Measurements from ENCODE around the gene CAST.

DNA sequence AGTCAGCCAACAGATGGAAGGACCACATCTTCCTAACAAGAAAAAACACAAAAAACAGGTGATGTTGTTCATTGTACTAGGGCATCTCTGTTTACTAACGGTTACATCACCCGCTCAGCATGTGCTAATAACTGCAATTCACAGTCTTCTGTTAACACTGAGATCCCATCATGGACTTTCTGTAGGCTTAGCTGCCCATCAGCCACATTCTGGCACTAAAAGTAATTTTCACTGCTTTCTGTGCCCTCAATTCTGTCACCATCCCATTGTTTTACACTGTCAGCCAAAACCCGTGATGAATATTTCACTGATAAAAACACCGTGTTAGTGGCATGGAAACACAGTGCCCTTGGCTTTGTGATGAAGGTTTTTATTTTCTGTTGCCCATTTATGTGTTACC, 64.6 kb downstream of the CAST start:
- TF ChIP-seq, protein P1, sequence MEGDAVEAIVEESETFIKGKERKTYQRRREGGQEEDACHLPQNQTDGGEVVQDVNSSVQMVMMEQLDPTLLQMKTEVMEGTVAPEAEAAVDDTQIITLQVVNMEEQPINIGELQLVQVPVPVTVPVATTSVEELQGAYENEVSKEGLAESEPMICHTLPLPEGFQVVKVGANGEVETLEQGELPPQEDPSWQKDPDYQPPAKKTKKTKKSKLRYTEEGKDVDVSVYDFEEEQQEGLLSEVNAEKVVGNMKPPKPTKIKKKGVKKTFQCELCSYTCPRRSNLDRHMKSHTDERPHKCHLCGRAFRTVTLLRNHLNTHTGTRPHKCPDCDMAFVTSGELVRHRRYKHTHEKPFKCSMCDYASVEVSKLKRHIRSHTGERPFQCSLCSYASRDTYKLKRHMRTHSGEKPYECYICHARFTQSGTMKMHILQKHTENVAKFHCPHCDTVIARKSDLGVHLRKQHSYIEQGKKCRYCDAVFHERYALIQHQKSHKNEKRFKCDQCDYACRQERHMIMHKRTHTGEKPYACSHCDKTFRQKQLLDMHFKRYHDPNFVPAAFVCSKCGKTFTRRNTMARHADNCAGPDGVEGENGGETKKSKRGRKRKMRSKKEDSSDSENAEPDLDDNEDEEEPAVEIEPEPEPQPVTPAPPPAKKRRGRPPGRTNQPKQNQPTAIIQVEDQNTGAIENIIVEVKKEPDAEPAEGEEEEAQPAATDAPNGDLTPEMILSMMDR (IDR thresholded peaks at IDR 0.05), result no peak
- no peak for TF ChIP-seq POLR2AphosphoS5 (IDR thresholded peaks at IDR 0.05)
